ENCODE measurements around the gene AGPS.

DNA sequence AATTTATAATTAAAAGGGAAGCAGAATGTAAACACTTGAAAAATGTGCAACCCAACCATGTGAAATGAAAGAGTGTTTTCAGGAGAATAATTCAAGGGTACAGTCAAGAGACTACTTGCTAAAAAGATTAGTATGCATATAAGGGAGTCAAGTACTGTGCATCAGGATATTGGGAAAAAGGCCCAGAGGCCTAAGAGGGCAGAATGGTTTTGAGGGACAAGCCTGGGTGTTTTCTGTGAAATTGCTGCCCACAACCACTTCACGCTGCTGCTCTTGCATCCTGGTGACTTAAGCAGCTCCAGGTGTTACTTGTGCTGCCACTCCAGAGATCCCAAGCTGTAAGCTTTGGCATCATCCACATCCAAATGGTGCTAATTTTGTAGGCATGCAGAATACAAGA is 165.2 kb downstream of the AGPS start:
- TF ChIP-seq, protein P1, sequence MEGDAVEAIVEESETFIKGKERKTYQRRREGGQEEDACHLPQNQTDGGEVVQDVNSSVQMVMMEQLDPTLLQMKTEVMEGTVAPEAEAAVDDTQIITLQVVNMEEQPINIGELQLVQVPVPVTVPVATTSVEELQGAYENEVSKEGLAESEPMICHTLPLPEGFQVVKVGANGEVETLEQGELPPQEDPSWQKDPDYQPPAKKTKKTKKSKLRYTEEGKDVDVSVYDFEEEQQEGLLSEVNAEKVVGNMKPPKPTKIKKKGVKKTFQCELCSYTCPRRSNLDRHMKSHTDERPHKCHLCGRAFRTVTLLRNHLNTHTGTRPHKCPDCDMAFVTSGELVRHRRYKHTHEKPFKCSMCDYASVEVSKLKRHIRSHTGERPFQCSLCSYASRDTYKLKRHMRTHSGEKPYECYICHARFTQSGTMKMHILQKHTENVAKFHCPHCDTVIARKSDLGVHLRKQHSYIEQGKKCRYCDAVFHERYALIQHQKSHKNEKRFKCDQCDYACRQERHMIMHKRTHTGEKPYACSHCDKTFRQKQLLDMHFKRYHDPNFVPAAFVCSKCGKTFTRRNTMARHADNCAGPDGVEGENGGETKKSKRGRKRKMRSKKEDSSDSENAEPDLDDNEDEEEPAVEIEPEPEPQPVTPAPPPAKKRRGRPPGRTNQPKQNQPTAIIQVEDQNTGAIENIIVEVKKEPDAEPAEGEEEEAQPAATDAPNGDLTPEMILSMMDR (IDR thresholded peaks at IDR 0.05 in 2 of 3, conservative IDR thresholded peaks at IDR 0.05 in 1 of 3; ENCODE audit: insufficient read depth in 2 of 3, low read depth in 1 of 3, low read length in 3 of 3), result no peak
- TF ChIP-seq ZNF583 (CRISPR knock-in tag; IDR thresholded peaks at IDR 0.05), result no peak
- no peak for TF ChIP-seq KDM2B (CRISPR knock-in tag; IDR thresholded peaks at IDR 0.05)
- no peak for TF ChIP-seq NFYB (IDR thresholded peaks at IDR 0.05; ENCODE audit: extremely low read depth, insufficient read length)
- no peak for TF ChIP-seq NR3C1 (CRISPR knock-in tag; IDR thresholded peaks at IDR 0.05)
- no peak for TF ChIP-seq FOXM1 (IDR thresholded peaks at IDR 0.05; ENCODE audit: low read depth)
- no peak for TF ChIP-seq FOXM1 (CRISPR knock-in tag; IDR thresholded peaks at IDR 0.05; ENCODE audit: low read depth)
- no peak for TF ChIP-seq RAD21 (CRISPR knock-in tag; conservative IDR thresholded peaks at IDR 0.05 in 1 of 2, IDR thresholded peaks at IDR 0.05 in 1 of 2)
- TF ChIP-seq RNF2 (IDR thresholded peaks at IDR 0.05), result no peak
- TF ChIP-seq RFX5 (IDR thresholded peaks at IDR 0.05; ENCODE audit: low read depth, low read length), result no peak
- TF ChIP-seq NEUROD1 (IDR thresholded peaks at IDR 0.05; ENCODE audit: borderline replicate concordance, low read depth, low read length, partially characterized antibody), result no peak
